HEK293 (cell line): Measurements from ENCODE around the gene GLRX5.

Experiments
- CTCF ChIP-seq: fragments of 450-650 bp; formaldehyde crosslinking; IDR thresholded peaks from 2 replicates; pipeline ENCODE4 v1.5.1; 2016; ENCODE audit warnings: missing biosample characterization, missing genetic modification characterization
- ELK4 ChIP-seq: IDR thresholded peaks from 2 replicates; pipeline ENCODE4 v1.6.1; 2011; ENCODE audit warnings: mild to moderate bottlenecking, low read depth, low read length, borderline replicate concordance
- KLF16 ChIP-seq: fragments of 450-650 bp; formaldehyde crosslinking; IDR thresholded peaks from 2 replicates; pipeline ENCODE4 v1.5.1; 2017; ENCODE audit warnings: missing biosample characterization, missing genetic modification characterization
- MEIS1 ChIP-seq: sonication (generic); formaldehyde crosslinking; IDR thresholded peaks from 2 replicates; pipeline ENCODE4 v1.8.1; 2022; ENCODE audit warnings: missing genetic modification reagents, mild to moderate bottlenecking, borderline replicate concordance
- TCF7L2 ChIP-seq: IDR thresholded peaks from 2 replicates; pipeline ENCODE4 v1.6.1; 2011; ENCODE audit warnings: low read depth, mild to moderate bottlenecking, inconsistent platforms, low read length, moderate library complexity, borderline replicate concordance
- ZBTB21 ChIP-seq: fragments of 450-650 bp; formaldehyde crosslinking; IDR thresholded peaks from 2 replicates; pipeline ENCODE4 v1.5.1; 2017; ENCODE audit warnings: missing biosample characterization, missing genetic modification characterization
- ZNF114 ChIP-seq: fragments of 450-650 bp; formaldehyde crosslinking; IDR thresholded peaks from 2 replicates; pipeline ENCODE4 v1.5.0; 2017; ENCODE audit warnings: missing biosample characterization, missing genetic modification characterization
- ZNF174 ChIP-seq: fragments of 450-650 bp; formaldehyde crosslinking; IDR thresholded peaks from 2 replicates; pipeline ENCODE4 v1.5.0; 2017; ENCODE audit warnings: missing biosample characterization, mild to moderate bottlenecking, missing genetic modification characterization
- ZNF175 ChIP-seq: fragments of 450-650 bp; formaldehyde crosslinking; IDR thresholded peaks from 2 replicates; pipeline ENCODE4 v1.5.1; 2016; ENCODE audit warnings: missing biosample characterization, missing genetic modification characterization
- ZNF19 ChIP-seq: fragments of 450-650 bp; formaldehyde crosslinking; IDR thresholded peaks from 2 replicates; pipeline ENCODE4; 2016; ENCODE audit warnings: missing biosample characterization, missing genetic modification characterization, low read depth
- ZNF2 ChIP-seq: fragments of 450-650 bp; formaldehyde crosslinking; IDR thresholded peaks from 2 replicates; pipeline ENCODE4 v1.5.1; 2016; ENCODE audit warnings: missing biosample characterization, missing genetic modification characterization
- ZNF398 ChIP-seq: fragments of 450-650 bp; formaldehyde crosslinking; IDR thresholded peaks from 2 replicates; pipeline ENCODE4 v1.5.1; 2017; ENCODE audit warnings: missing biosample characterization, missing genetic modification characterization
- ZNF580 ChIP-seq: fragments of 450-650 bp; formaldehyde crosslinking; IDR thresholded peaks from 2 replicates; pipeline ENCODE4 v1.5.1; 2016; ENCODE audit warnings: missing biosample characterization, missing genetic modification characterization
- ZNF692 ChIP-seq: fragments of 450-650 bp; formaldehyde crosslinking; IDR thresholded peaks from 2 replicates; pipeline ENCODE4 v1.5.1; 2016; ENCODE audit warnings: missing biosample characterization, missing genetic modification characterization

- TF ChIP-seq TCF7L2: no peak
- no peak for TF ChIP-seq MEIS1 (CRISPR knock-in tag)
- TF ChIP-seq KLF16 (tag by site-specific recombination): no peak
- no peak for TF ChIP-seq ELK4
- no peak for TF ChIP-seq ZNF19
- TF ChIP-seq CTCF (tag by site-specific recombination): no peak
- no peak for TF ChIP-seq ZBTB21 (tag by site-specific recombination)
- TF ChIP-seq ZNF114 (tag by site-specific recombination): no peak
- TF ChIP-seq ZNF175 (tag by site-specific recombination): no peak
- no peak for TF ChIP-seq ZNF398 (tag by site-specific recombination)
- TF ChIP-seq ZNF692 (tag by site-specific recombination): no peak
- TF ChIP-seq ZNF2 (tag by site-specific recombination): no peak
- no peak for TF ChIP-seq ZNF580 (tag by site-specific recombination)
- no peak for TF ChIP-seq ZNF174
Measured at GRCh38 chr14:95547626-95548327, 12.9 kb downstream of the GLRX5 start.
